GM21825 (cell line): ENCODE measurements around the gene BRD1.
"Not testable (repeated sequence)": the region's sequence is repeated elsewhere in the genome, so short reads cannot be mapped to it uniquely, and the experiment has no call there.

Experiments
- ATAC-seq: cut with Tn5 transposase; IDR thresholded peaks from one replicate; pipeline ENCODE4 v1.9.1; 2021; ENCODE audit warnings: mild to moderate bottlenecking, moderate library complexity; ENCODE audit not compliant: unreplicated experiment

The BRD1 gene

DNA sequence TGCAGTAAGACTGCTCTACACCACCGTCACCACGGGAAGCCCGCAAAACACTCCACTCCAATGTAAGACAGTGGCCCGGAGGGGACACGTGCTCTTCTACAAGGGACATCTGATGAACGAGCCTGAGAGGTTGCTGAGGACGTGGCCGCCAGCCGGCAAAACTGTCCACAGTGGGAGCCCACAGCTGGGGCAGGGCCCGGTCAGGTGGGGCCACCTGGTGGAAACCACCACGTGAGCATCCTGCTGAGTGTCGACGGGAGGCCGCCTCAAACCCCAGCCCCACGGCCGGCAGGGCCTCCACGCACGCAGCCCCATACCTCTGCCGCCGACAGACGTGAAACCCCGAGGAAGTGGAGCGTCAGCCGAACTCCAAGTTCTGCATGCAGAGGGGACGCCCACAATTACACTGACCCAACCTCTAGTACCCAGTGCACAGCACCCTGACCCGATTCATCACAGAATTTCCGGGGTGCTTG, 42.6 kb downstream of the BRD1 start:
- ATAC-seq, result no peak

DNA sequence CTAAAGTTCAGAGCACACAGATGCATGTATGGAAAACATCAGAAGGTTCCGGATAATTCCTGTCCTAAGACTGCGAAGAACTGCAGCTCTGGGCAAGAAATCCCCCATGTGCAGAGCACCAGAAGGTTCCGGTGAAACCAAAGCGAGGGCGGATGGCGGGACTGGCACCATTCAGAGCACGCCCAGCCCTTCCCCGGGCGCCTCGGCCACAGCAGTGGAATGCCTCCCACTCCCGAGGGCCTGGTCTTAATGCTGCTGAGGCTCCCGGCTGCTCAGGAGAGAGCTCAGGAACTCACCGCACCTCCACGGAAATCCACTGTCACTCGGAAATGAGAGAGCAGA, 43.1 kb downstream of the BRD1 start:
- ATAC-seq, result no peak

DNA sequence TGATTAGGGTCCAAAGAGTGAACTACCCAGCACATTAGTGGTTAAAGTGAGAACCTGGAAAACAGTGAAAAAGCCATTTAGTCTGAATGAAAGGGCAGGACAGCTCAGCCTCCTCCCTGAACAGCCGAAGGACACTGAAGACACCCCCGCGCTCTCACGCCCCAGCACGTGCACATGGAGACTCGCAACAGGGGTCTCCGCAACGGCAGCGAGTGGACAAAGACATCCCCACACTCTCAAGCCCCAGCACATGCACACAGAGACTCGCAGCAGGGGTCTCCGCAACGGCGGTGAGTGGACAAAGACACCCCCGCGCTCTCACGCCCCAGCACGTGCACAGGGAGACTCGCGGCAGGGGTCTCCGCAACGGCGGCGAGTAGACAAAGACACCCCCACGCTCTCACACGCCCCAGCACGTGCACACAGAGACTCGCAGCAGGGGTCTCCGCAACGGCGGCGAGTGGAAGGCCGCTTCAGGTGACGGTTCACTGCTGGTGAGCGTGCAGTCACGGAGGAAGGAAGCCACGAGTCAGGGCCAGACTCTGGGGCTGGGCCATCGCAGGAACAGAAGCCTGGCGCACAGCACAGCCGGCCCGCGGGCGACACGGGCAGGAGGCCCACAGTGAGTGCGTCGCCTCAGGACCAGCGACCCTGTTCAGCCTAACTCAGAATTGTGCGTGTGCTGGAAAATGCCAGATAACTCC, 43.6 kb downstream of the BRD1 start:
- ATAC-seq, result no peak

DNA sequence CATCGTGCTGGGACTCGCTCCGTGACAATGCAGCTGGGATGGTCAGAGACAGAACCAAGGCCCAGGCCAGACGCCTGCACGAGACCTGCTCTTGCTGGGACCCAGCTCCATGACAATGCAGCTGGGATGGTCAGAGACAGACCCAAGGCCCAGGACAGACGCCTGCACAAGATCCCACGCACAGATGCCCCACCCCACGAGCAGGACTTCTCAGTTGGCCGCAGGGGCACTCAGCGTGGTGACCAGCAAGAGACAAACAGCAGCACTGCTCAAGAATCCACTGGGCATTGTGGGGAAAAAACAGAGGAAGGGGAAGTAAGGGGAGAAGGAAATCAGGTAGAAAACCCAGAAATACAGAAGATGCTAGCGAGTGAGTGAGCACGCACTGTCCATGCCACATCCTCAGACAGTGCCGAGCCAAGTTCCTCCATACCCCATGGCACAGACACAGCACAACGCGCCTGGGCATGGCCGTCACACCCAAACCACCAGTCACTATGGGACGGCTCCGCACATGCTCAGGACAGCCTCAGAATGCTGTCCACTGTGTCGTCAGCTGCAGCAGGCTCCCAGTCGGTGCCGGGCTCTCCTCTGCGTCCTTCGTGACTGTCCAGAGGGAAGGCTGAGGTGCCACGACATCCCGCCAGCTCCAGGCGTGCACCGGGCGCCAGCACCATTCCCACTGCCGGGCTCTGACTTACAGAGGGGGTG, 44.5 kb downstream of the BRD1 start:
- ATAC-seq, result no peak

DNA sequence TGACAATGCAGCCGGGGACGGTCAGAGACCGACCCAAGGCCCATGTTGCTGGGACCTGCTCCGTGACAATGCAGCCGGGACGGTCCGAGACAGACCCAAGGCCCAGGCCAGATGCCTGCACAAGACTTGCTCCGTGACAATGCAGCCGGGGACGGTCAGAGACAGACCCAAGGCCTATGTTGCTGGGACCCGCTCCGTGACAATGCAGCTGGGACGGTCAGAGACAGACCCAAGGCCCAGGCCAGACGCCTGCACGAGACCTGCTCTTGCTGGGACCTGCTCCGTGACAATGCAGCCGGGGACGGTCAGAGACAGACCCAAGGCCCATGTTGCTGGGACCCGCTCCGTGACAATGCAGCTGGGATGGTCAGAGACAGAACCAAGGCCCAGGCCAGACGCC, 45.8 kb downstream of the BRD1 start:
- not testable (repeated sequence) for ATAC-seq

DNA sequence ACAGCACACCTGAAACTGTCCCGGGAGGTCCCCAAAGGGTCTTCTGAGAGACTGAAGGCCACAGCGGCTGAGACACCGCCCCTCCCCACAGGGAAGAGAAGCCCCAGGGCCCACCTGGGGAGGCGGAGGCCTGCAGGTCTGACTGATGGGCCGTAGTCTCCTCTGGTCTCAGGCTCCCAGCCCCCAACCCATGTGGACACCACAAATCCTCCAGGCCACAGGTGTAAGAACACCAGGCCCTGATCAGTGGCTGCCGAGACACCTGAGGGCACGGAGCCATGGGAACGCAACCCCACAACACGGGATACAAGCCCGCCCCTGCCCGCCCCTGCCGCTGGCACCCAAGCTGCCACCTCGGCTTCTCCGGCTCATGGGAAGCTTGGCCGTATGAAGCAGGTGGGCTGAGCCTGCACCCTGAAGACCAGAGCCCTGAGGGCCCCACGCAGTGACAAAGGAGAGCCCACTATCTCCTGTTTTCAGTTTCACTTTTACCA, 46.3 kb downstream of the BRD1 start:
- no peak for ATAC-seq

DNA sequence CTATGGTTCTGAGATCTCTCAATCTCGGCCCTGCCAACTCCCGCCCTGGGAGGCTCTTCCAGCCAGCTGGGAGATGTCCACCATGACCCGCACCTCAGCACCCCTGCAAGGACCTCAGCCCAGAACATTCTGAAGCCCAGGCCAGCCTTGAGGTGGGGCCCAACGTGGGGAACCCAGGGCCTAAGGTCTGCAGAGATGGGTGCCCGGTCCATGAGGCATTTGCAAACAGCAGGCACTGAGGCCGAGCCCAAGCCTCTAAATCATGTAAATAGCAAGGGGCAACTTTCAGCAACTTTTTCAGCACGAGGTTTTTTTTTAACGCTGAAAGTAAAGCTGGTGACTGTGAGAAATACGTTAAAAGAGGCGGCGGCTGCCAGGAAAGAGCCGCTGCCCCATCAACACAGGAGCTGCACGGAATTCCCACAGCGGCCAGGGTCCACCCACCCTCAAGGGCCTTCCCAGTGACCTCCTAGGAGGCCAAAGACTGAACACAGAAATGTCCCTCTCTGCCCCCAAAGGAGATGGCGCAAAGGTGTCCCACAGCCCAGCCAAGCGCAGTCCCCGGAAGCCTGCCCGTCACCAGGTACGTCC, 46.9 kb downstream of the BRD1 start:
- ATAC-seq, result no peak

DNA sequence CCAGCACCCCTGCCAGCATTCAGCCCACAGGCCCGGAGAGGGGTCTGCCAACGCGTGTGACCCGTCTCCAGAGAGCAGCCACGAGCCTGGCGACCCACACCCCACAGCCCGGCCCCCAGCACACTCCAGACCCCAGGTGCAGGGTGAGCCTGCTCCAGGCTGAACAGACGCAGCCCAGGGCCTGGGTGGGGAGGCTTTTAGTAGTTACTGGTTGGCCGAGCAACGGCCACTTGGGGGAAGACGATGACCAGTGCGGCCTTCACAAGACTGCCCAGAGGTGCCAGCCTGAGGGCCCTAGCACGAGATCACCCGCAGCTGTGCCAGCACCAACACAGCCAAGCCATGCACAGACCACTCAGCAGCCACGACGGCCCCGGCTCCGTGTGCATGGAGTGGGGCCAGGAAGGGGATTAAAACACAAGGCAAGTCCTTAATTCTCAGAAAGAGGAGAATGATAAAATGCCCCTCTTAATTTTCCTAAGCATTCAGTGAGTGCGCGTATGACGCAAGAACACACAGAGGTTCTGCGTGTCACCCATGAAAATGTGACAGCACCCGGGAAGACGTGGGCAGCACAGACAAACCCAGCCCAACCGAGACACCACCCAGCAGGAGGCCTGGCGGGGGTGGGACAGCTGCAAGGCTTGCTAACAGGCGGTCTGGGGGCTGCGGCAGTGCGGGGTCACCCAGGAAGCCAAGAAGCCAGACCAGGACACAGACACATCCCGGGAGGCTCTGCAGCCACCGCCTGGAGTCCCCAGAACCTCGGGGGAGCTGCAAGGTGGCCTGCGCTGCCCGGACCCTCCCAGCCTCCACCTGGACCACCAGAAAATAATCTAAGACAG, 47.6 kb downstream of the BRD1 start:
- no peak for ATAC-seq

DNA sequence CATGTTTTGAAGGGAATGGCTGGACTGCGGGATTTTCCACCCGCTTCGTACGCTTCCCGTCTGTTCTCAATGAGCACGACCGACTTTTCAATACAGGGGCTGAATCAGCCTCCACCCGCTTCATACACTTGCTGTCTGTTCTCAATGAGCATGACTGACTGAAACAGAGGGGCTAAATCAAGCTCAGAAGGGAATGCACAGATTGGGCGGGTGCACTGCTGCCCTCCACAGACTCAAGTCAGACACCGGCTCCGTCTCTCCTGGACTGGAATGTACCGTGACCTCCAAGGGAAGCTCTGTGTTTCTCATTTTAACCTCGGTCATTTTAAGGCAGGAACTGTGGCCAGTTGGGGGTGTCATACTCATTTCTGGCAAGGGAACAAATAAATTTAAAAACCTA, 48.5 kb downstream of the BRD1 start:
- no peak for ATAC-seq

DNA sequence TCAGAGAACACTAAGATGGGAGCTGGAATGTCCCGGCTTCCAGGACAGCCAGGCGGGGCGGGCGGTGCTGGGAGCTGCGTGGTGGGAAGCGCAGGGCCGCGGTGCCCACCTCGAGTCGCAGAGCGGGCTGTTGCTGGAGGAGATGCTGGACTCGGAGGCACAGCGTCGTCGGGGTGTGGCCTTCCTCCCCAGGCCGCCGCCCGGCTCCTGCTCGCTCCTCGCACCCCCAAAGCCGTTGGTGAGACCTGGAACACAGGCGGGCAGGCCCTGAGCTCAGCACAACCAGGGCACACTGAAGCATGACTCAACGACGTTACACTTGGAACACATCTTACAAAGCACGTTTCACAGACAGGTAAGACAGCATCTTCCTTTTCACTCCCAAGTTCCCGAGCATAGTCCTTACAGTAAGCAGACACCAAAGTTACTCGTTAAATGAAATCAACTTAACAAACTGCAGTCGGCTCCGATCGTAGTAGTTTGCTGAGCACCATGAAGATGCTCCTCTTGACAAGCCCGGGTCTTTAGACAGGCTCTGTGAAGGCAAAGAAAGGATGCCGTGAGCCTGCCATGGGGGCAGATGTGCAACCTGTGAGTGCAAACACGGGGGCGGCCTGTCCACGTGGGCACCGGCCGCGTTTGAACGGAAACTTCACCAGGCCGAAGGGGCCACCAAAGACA, 50.0 kb downstream of the BRD1 start:
- no peak for ATAC-seq

DNA sequence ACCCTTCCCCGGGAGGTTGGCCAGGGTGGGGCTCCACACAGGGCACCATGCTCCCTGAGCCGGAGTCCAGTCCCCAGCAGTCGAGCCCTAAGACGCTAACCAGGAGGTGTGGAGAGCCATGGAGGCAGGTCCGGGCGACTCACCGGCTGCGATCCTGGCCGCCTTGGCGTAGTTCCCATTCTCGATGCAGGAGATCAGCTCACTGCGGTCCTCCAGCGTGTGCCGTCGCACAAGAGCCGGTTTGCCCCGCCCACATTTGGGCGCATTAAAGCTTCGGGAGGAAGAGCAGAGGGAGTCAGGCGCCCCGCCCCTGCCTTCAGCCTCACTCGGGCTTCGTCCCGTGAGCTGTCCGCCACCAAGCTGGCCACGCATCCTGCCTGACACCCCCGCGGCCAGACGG, 50.8 kb downstream of the BRD1 start:
- no peak for ATAC-seq

DNA sequence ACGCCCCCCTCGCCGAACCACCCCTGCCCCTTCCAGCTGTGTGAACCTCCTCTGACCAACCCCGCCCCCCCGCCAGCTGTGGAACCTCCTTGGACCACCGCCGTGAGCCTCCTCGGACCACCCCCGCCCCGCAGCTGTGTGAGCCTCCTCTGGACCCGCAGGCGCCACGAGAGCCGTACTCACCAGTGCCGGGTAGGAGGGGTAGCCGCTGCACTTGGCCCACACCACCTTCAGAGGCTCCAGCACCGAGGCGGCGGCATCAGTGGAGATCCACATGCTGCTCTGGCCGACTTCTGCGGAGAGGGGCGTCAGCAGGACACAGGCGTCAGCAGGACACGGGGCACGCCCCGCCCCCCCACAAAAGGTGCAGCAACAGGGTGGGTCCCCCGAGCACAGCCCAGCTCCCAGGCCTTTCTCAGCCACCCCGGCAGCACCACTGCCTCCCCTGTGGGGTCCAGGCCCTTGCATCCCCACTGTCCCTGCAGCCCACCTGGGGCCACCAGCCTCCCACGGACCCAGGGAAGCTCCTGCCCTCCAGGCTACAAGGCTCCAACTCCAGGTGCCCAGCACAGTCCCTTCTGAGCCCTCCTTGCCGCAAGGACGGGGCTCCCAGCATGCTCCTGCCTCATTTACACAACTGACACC, 51.7 kb downstream of the BRD1 start:
- ATAC-seq, result no peak

DNA sequence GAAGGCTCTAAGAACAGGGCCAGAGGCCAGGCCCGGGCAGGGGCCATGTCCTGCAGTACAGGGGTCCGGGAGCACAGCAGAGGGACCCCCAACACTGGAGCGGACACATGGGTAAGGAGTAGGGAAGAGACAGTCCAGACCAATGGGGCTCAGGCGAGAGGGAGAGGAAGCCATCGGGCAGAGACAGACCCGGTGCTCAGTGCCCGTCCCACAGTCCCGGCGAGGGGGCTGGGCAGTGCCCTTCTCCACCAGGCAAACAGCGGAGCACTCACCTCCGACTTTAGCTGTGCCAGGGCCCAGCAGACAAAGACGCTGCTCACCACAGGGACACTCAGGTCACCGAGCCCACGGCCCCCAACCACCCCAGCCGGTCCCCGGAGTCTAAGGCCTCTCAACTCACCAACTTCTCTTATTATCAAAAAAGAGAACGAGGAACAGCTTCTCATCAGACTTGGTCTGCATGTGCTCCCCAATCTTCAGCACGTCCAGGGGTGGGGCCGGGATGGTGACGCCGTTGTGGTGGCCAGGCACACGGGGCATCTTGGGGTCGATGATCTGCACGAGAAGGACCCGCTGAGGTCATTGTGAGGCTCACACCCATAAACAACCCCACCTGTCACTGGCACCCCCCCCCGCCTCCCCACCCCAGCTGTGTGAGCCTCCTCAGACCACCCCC, 52.3 kb downstream of the BRD1 start:
- ATAC-seq, result no peak

DNA sequence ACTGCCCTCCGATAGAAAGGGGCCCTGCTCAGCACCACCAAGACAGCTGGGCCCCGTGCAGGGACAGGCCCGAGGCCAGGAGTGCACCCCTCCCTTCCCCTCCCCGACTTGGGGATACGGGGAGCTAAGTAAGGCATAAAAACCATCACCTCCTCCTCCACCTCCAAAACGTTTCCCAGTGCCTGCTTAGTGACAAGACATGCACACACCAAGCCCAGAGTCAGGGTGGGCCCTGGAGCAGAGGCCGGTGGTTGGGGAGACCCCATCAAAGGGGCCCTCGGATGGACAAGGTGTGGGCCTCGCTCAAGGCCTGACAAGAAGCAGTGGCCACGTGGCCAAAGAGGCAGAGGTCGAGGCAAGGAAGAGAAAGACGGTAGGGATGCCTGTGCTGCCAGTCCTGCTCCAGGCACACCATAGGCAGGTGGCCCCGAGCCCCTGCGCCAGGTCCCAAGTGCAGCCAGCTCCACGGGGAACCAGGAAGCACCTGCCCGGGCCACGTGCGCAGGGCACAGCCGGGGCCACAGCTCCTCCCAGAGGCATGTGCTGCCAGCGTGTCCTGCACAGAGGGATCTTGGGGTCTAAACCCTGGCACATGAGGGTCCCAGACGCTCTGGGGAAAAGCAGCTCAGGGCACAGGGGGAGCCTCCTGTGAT, 53.0 kb downstream of the BRD1 start:
- no peak for ATAC-seq

DNA sequence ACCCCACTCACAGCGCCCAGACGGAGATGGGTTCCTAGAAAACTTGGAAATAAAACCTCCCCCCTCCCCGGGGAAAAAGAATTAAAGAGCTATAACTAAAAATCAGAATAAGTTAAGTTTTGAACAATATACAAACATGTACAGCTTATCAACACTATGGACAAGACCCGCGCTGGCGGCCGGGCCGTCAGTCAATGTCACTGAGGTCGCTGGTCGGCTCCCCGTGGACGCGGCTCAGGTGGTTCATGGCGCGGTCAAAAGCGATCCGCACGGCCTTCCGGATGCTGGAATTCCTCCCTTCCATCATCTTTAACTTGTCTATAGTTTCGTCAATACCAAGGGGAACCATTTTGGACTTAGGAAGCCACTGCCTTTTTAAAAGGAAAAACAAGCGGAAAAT, 53.6 kb downstream of the BRD1 start:
- no peak for ATAC-seq

DNA sequence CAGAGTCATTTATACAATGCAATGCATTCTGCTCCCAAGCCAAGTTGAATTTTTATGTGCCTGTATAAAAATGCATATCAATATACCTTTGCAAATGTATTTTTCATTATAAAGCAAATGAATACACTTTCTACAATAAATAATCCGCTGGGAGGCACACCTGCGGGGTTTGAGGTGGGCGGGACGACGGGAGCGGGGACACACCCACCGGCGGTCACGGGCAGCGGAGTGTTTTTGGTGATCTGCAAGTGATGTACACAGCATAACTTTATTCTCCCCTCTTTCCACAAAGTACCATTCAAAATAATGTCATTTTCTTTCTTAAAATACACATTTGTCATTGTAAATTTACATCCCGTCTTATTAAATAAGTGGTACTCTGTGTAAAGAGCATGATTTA, 54.1 kb downstream of the BRD1 start:
- ATAC-seq, result no peak

DNA sequence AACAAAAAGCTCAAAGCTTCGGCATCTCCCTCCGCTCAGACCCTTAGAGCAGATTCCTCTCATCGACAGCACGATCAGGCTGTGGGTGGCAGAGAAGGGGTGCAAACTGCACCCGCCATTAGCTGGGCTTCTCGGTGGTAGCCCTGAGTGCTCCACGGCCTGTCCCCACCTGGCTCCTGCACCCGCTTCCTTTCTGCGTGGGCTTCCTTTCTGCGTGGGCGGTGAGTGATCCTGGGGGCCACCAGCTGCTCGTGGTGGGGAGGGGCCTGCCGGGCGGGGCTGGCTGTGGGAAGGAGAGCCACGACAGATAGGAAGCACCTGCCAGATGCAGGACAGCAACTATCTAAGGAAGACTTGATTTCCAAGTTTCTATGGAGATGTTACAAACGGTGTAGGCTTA, 55.0 kb downstream of the BRD1 start:
- ATAC-seq, result no peak

DNA sequence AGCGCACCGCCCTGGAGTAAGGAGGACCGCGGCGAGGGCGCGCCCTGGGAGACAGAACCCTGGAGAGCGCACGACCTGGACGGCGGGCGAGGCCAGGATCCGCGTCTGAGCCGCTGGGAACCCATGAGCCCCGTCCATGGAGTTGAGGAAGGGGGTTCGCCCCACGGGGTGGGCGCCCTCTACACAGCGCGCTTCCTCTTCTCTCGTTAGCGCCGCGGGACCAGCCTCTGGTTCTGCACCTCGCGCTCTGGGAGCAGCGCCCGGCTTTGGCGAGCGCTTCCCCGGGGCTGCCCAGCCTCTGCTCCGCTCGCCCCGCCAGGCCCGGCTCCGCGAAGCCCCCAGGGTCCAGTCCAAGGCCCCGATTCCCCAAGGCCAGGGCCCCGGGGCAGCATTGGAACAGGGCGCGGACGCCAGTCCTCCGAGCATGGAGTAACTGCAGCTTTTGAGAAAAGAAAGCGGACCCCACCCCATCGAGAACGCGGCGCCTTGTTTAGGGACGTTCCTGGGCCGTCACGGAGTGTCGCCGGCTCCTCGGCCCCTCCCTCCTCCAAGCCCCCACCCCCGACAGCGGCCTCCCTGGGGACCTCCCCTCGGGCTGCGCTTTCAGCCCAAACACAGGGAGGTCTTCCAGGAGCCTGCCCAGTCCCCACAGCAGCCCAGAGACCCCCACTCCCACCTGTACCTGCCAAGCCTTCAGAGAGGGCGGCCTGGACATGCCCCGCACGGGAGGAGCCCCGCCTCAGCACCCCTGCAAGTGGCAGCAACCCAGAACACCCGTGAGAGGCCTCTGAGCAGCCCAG, 56.2 kb downstream of the BRD1 start:
- ATAC-seq, result no peak
